GM21390 (cell line): Measurements from ENCODE around the gene NPL.

ENCODE experiments used
- ATAC-seq: cut with Tn5 transposase; IDR thresholded peaks from one replicate; pipeline ENCODE4 v1.9.1; 2021; ENCODE audit not compliant: unreplicated experiment

Gene NPL

DNA sequence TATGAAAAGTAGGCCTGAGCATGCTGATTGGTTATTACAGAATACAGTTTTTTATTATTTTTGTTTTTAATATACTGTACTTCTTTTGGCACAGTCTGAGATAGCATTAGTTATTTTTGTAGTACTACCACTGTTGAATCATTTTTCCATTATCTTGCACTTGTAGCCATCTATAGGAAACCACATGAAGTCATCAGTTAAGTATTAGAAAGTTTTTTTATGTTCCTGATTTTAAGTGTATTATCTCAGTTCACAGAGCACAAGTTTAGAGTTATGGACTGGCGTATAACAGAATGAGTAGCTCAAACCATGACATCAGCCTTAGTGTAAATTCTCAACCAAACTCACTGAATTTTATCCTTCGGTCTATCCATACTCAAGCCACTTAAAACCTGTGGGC lies 72.4 kb downstream of the NPL start:
- no peak for ATAC-seq

DNA sequence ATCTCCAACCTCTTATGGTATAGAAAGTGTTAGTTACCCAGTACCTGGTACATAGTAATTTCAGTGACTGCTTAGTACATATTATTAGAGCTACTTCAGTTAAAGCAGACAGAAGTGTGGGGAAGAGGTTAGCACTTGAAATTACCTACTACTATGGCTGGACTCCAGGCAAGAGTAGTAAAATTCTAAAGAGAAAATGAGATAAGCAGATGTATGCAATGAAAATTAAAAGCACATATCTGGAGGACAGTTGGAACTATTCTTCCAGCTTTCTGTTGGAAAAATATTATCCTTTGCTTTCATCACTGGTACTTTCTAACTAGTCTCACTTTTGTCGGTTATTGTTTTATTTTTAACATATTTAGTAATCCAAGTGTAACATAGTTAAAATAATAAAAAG lies 73.3 kb downstream of the NPL start:
- no peak for ATAC-seq

- ATAC-seq, result no peak
These were observed 74.4 kb downstream of the NPL start for GRCh38 chr1:182863940-182864339.

GRCh38 chr1:182867861-182868260 lies 78.3 kb downstream of the NPL start:
- no peak for ATAC-seq

GRCh38 chr1:182869241-182869666 lies 79.7 kb downstream of the NPL start:
- no peak for ATAC-seq

DNA sequence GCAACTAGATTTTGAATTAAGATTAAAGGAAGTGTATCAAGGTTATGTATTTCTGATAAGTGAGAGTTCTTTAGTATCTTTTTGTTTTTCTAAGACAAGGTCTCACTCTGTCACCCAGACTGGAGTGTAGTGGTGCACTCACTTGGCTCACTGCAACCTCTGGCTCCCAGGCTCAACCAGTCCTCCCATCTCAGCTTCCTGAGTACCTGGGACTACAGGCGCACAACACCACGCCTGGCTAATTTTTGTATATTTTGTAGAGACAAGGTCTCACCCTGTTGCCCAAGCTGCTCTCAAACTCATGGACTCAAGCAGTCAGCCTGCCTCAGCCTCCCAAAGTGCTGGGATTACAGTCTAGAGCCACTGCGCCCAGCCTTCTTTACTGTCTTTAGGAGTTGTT lies 83.3 kb downstream of the NPL start:
- no peak for ATAC-seq

DNA sequence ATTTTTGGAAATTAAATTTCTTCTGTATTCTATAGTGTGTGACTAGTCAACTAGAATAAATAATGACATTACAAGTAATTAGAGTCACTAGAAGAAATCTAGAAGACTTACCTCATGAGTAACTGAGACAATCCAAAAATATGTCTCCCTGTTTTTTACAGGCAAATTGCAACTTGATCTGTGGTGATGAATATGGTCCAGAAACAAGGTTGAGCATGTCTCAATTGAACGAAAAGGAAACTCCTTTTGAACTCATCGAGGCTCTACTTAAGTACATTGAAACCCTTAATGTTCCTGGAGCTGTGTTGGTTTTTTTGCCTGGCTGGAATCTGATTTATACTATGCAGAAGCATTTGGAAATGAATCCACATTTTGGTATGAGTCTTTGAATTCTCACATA lies 86.3 kb downstream of the NPL start:
- ATAC-seq, result no peak

DNA sequence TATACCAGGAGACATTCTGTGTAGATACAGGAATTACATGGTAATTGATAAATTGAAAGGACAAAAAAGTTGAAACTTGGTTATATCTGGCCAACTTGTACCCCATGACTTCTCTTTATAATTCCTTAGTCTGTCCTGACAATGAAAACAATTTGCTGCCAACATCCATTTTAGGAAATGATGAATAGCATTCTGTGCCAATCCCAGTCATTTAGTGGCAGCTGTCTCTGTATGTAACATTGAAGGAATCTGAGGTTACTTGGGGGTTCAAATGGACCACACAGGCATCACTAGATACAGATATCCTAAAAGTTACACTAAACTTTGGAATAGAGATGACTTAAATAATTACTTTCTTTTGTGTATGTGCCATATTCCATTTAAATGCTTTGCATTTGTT lies 87.8 kb downstream of the NPL start:
- ATAC-seq, result no peak

DNA sequence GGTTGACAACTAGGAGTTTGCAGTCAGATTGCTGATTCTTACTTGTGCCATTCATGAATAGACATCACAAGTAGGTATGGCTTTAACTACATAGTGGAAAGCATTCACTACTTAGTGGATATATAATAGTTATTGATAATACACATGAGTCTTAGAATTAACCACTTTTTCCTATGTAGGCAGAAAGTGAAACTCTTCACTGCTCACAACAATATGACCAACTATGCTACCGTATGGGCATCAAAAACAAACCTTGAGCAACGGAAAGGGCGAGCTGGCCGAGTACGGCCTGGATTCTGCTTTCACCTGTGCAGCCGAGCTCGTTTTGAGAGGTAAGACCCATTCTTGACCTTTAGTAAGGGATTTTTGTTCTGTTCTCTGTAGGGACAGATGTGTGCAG lies 88.3 kb downstream of the NPL start:
- ATAC-seq, result no peak
